NCI-H2029 treated with DMSO at 0.1 percent for 48 hours (cell line): ENCODE measurements around the gene MASP1.

Source experiments
- DNase-seq: peaks from one replicate; lab custom pipeline; 2025; lab: John Stamatoyannopoulos, UW

MASP1 gene

DNA sequence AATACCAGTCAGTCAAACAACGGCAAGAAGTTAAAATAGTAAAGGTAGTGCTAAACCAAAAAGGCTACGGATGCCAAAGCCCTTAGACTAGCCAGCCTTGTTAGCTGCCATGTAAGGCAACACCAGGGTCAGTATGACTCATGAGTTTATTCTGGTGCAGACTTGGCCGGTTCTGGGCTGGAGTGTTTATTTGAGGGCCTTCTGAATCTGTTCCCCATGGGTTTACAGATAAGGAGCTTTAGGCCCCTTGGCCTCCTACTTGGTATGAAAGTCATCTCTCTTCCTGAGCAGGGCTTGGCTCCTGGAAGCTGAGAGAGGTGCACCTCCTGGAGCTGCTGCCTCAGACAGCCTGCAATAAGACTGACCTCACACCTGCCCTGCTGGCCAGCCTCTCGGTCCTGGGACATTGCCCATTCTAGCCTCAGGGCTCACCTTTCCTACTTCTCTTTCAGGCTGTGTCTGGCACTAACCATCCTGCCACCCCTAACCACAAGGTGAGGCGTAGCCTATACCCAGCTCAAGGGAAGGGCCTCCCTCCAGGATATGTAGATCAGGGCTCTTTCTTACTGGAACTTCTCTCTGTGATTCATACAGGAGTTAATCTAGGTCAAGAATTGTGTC is 104.6 kb downstream of the MASP1 start:
- no peak for DNase-seq

DNA sequence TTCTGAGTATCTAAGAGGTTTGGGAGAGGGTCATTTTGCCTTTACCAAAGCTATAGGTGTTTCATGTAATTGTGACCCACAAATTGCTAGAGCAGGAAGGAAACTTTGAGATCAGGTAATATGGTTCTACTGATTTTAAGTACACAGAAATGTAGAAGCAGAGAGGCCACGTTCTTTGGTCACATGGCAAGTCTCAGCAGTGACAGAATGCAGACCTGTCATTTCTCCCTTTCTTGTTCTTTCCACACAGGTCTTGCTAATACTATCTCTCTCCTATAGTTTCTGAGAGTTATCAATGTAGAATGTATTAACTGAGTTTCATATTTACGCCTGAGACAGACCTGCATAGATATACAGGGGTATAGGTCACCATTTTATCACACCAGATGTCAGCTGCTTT is 105.2 kb downstream of the MASP1 start:
- DNase-seq: no peak

DNA sequence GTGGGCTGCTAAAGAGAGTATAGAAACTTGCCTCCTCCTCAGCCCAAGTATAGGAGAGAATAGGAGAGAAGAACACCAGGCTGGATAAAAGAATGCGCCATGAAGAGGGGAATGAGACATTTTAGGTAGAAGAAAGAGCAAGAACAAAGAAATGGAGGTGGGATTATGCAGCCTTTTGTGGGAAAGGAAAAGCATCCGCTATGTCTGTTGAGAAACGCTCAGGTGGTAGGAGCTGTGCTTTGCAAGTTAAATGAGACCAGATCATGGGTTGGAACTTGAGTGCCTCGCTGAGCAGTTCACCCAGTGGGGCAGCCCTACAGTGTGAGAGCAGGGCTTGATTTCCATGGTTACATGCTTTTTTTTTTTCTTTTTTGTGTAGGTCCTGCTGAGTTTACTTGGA is 105.8 kb downstream of the MASP1 start:
- no peak for DNase-seq
